ENCODE results near the gene ADAMTS14.

DNA sequence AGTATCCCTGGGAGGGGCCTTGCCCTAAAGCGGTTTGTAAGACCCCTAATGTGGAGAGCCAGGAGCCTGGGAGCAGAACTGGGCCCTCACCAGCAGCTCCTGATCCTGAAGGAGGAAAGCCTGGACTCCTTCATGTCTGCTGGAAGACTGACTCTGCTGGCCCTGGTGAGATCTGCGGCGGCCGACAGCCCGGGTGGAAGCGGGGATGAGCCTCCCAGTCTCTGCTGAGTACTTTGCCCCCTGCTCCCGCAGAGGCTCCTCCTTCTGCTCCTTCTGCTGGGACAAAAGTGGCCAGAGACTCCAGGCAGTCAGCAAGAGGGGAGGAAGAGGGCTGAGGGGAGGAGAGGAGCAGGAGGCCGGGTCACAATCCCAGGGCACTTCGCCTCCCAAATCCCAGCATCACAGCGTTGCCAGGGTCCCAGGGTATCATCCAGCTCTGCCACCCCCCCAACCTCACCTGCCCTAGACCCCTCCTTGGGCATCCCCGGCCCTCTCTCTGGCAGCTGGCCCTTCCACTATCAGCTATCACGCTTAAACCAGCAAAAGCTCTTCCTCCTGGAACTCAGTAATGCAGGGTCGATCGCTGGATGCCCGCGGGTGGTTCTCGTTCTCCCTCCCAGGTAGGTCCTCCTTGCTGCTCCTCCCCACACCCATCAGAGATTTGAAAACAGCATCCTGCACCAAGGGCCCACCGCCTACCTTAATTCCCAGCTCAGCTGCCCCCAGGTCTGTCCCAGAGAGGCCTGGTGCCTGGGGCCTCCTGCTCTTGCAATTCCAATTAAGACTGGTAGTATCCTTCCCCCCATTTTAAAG, 105.0 kb downstream of the ADAMTS14 start:
- TF ChIP-seq, protein P1, sequence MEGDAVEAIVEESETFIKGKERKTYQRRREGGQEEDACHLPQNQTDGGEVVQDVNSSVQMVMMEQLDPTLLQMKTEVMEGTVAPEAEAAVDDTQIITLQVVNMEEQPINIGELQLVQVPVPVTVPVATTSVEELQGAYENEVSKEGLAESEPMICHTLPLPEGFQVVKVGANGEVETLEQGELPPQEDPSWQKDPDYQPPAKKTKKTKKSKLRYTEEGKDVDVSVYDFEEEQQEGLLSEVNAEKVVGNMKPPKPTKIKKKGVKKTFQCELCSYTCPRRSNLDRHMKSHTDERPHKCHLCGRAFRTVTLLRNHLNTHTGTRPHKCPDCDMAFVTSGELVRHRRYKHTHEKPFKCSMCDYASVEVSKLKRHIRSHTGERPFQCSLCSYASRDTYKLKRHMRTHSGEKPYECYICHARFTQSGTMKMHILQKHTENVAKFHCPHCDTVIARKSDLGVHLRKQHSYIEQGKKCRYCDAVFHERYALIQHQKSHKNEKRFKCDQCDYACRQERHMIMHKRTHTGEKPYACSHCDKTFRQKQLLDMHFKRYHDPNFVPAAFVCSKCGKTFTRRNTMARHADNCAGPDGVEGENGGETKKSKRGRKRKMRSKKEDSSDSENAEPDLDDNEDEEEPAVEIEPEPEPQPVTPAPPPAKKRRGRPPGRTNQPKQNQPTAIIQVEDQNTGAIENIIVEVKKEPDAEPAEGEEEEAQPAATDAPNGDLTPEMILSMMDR (IDR thresholded peaks at IDR 0.05; ENCODE audit: borderline replicate concordance, extremely low read depth, low read length, poor library complexity, severe bottlenecking): no peak
- TF ChIP-seq EZH2 (IDR thresholded peaks at IDR 0.05; ENCODE audit: borderline replicate concordance, low read depth, low read length, severe bottlenecking): no peak
